Measurements from ENCODE around the gene FBXL14. TPM values are rescaled to one million over a fixed set of nuclear protein-coding genes. Genes with fewer than 3 reads are reported as not detected.

The FBXL14 gene
- total RNA-seq (2022) (19.4 and 20.1 TPM in 2 replicates), Bru-seq, nascent RNA (percentile 59 among the genes with signal in this experiment), BruChase-seq, experiment 1, labeled RNA remaining after a 6-hour chase (percentile 67 among the genes with signal in this experiment), BruChase-seq, experiment 2, labeled RNA remaining after a 2-hour chase (percentile 75 among the genes with signal in this experiment)
- long read RNA-seq, partial matches to known transcripts: 0 of 103 reads
- long read RNA-seq, other reads (novel, unspliced or antisense): 103 of 103 reads

- Mint-ChIP-seq H3K27ac (ENCODE audit: unreplicated experiment) (peak within 1 kb of the TSS; percentile 97), H3K27me3 (ENCODE audit: unreplicated experiment) (no peaks in the 10 kb centered on the region), H3K4me3 (ENCODE audit: low read depth, unreplicated experiment) (peak within 1 kb of the TSS; percentile 82), H3K36me3 (ENCODE audit: insufficient read depth, unreplicated experiment) (peaks cover 50% of the 10 kb centered on the region), H3K4me1 (ENCODE audit: low read depth, unreplicated experiment) (peaks cover 44% of the 10 kb centered on the region), H3K9me3 (ENCODE audit: low read depth, unreplicated experiment) (no peaks in the 10 kb centered on the region)
- no peak for TF ChIP-seq CTCF (IDR thresholded peaks at IDR 0.05; ENCODE audit: unreplicated experiment)
- DNase-seq: peak; percentile 91
- no TSS peak for BruUV-seq (replicated peaks)
- intact Hi-C loops (cut with micrococcal nuclease; ENCODE audit: unreplicated experiment): no loop called here
- CTCF ChIA-PET: interaction anchor here (0.8 kb wide), 1 partner anchor 331 kb away, joined by 4 read pairs; no protein-coding TSS in a partner anchor
Measured at GRCh38 chr12:1594261-1595025, at the start of gene FBXL14. Gene FBXL14, minus strand, starts transcription at chr12:1594581. Its CDS starts 515 bp downstream, at chr12:1594066.

GRCh38 chr12:1643905-1644533 lies 49.6 kb upstream of the FBXL14 start:
- Mint-ChIP-seq H3K27me3 (ENCODE audit: unreplicated experiment) (peaks cover 77% of the 10 kb centered on the region), H3K36me3 (ENCODE audit: insufficient read depth, unreplicated experiment) (no peaks in the 10 kb centered on the region), H3K9me3 (ENCODE audit: low read depth, unreplicated experiment) (no peaks in the 10 kb centered on the region), H3K4me1 (ENCODE audit: low read depth, unreplicated experiment) (no peaks in the 10 kb centered on the region), H3K4me3 (ENCODE audit: low read depth, unreplicated experiment) (no peak overlapping the region), H3K27ac (ENCODE audit: unreplicated experiment) (no peak overlapping the region)
- intact Hi-C loops (cut with micrococcal nuclease; ENCODE audit: unreplicated experiment): no loop called here
- no peak for DNase-seq
- CTCF ChIA-PET: interaction anchor here (0.8 kb wide), 1 partner anchor 13 kb away, joined by 4 read pairs; no protein-coding TSS in a partner anchor
- BruUV-seq (replicated peaks): no TSS peak
- no peak for TF ChIP-seq CTCF (IDR thresholded peaks at IDR 0.05; ENCODE audit: unreplicated experiment)

- Mint-ChIP-seq H3K27ac (ENCODE audit: unreplicated experiment) (no peak overlapping the region), H3K9me3 (ENCODE audit: low read depth, unreplicated experiment) (no peaks in the 10 kb centered on the region), H3K27me3 (ENCODE audit: unreplicated experiment) (peaks cover 77% of the 10 kb centered on the region), H3K4me1 (ENCODE audit: low read depth, unreplicated experiment) (no peaks in the 10 kb centered on the region), H3K4me3 (ENCODE audit: low read depth, unreplicated experiment) (no peak overlapping the region), H3K36me3 (ENCODE audit: insufficient read depth, unreplicated experiment) (no peaks in the 10 kb centered on the region)
- no peak for DNase-seq
- BruUV-seq (replicated peaks): no TSS peak
- CTCF ChIA-PET: interaction anchor here (0.6 kb wide), 1 partner anchor 893 kb away, joined by 5 read pairs; no protein-coding TSS in a partner anchor
- TF ChIP-seq CTCF (IDR thresholded peaks at IDR 0.05; ENCODE audit: unreplicated experiment): no peak
- intact Hi-C loops (cut with micrococcal nuclease; ENCODE audit: unreplicated experiment): no loop called here
Measured at GRCh38 chr12:1643043-1643442, 48.7 kb upstream of the FBXL14 start.

- H3K4me3 Mint-ChIP-seq (ENCODE audit: low read depth, unreplicated experiment): no peak overlapping the region
- no peak for DNase-seq
- no peak for TF ChIP-seq CTCF (IDR thresholded peaks at IDR 0.05; ENCODE audit: unreplicated experiment)
- H3K27ac Mint-ChIP-seq (ENCODE audit: unreplicated experiment): no peak overlapping the region
- no peaks in the 10 kb centered on the region for H3K4me1 Mint-ChIP-seq (ENCODE audit: low read depth, unreplicated experiment)
- H3K9me3 Mint-ChIP-seq (ENCODE audit: low read depth, unreplicated experiment): no peaks in the 10 kb centered on the region
- CTCF ChIA-PET: no interaction called here
- intact Hi-C loops (cut with micrococcal nuclease; ENCODE audit: unreplicated experiment): no loop called here
- H3K36me3 Mint-ChIP-seq (ENCODE audit: insufficient read depth, unreplicated experiment): no peaks in the 10 kb centered on the region
- peaks cover 74% of the 10 kb centered on the region for H3K27me3 Mint-ChIP-seq (ENCODE audit: unreplicated experiment)
- BruUV-seq (replicated peaks): no TSS peak
Measured at GRCh38 chr12:1642513-1642912, 48.1 kb upstream of the FBXL14 start.
